Limb (tissue), 2 donors: ENCODE data around the gene FLRT3.

Experiments
- DNase-seq, 2 donors: peaks; one replicate each; pipeline ENCODE4 v3.0.0-alpha.2; 2016; ENCODE audit errors: extremely low spot score in 2 of 2

Gene FLRT3

DNA sequence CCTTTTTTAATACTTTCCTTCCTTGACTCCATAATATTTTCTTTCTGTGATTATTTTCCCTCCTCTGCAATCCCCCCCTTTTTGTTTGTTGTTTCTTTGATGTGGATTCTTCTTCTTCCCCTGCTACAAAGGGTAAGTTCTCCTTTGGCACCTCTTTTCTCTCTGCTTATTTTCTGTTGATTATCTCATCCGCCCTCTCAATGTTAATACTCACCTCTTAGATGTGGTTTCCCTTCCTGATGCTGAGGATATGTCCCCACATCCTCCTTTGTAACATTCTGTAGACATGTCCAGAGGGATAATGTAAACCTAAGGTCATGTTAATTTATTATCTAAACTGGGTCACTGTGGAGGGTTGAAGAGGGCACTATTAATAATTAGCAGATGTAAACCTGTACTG lies 17.7 kb downstream of the FLRT3 start:
- DNase-seq: no peak

DNA sequence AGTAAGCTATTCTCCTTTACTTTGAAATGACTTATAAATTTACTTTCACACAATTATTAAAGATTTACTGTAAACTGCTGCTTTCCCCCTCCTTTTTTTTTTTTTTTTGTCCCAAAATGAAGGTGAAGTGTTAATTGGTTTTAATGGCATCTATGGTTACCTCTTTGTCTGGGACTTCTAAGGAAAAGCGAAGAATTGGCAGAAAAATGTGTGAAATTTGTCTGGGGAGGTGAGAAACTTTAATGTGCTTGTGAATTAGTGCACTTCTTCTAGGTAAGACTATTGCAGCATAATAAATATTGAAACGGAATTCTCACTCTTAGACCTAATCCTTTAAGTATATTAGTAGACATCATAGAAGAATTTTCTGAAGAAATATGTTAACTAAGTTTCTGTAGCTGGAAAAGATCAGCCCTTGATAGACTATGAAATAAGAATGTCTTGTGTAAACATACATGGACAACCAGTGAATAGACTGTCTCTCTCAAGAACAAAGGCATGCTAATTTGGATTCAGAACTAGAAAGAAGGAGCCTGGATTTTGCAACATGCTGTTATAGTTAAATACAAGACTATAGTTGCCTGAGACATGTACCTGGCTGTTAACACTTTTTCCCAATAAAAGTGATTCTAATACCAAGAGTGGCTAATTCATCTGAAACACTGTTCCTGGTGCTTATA lies 23.9 kb downstream of the FLRT3 start:
- no peak for DNase-seq

DNA sequence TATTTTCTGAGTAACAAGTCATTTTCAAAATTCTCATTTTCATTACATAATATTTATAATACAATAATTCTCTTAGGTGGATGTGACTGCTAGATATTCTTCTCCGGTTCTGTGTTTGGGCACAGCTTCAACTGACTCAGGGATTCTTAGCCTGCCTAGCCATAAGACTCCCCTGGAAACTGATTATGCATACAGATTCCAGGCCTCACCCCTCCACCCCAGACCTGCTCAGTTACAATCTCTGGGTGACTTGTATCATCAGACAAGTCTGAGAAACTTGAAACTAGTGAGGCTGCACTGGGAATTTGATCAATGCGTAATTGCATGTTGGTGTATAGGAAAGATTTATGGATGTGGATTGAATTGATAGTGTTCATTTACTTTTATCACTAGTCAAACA lies 25.4 kb downstream of the FLRT3 start:
- no peak for DNase-seq

DNA sequence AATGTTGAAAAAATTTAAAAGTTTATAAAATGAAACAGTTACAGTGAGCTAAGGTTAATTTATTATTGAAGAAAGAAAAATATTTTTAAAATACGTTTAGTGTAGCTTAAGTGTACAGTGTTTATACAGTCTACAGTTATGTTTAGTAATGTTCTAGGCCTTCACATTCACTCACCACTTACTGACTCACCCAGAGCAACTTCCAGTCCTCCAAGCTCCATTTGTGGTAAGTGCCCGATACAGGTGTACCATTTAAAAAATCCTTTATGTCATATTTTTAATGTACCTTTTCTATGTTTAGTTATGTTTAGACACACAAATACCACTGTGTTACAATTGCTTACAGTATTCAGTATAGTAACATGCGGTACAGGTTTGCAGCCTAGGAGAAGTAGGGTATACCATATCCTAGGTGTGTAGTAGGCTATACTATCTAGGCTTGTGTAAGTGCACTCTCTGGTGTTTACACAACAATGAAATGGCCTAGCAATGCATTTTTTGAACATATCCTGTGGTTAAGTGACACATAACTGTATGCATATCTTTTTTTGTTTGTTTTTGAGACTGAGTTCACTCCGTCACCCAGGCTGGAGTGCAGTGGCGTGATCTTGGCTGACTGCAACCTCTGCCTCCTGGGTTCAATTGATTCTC lies 26.3 kb downstream of the FLRT3 start:
- DNase-seq: no peak

DNA sequence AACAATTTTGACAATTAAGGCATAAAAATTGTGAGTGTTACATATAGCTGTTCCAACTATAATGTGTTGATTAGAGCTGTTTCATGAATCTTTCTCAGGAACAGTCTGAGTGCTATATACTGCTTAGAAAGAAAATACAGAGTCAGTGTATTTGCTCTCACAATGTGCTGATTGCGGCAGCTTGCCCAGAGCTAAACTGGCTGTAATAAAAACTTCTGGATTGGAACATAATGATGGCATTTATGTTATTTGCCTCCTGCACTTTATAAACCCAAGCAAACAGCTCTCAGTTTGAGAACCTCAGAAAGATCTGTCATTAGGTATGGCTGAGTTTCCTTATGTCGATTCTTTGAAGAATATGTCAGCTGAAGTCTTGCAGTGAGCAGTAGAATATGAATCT lies 29.5 kb downstream of the FLRT3 start:
- DNase-seq: no peak

DNA sequence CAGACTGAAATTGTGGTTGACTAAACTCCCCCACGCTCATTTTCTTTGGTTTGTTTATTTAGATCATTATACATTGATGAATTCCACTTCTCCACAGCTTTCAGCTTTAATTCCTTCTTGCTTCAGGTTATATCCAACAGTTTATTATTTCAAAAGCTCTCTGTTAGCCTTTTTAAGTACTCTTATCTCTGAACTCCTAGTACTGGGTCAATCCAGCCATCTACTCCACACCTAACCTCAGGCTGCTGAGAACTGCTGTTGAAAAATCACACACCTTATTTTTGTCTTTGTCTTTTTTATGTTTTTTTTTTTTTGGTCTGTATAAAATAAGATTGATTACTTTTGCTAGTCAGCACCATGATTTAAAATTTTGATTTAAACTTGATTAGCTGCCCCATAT lies 32.9 kb downstream of the FLRT3 start:
- DNase-seq: no peak

DNA sequence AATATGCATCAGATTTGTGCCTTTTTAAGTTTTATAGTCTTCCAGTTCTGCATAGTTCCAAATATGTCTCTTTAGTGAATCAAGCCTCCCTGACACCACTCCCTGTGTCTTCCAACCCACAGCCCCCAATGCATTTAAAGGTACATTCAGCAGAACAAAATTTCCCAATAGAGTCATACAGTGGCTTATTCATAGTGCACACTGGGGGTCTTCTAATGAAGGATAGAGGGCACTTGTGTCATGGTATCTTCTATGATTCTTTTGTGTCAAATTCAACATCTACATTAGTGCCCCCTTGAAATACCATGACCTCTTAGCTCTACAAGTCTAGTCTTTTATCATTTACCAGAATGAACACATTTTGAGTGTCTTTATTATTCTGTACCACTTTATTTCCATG lies 33.8 kb downstream of the FLRT3 start:
- no peak for DNase-seq

DNA sequence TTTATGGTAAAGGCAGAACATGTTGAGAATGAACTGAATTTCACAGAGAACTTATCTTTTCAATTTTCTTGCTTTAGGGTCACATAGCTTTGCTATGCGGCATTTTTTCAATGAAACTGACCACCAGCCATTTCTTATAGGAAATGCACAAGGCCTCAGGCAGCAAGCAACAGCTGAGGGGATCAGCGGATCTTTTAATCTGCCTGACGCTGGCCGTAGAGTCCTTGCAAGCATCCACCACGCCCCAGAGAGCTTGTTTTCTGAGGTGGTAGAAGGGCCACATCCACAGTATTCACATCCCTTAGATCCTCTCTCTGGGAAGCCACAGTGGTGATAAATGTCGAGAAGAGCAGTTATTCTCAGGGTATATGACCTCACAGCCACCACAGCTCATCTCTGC lies 34.3 kb downstream of the FLRT3 start:
- no peak for DNase-seq

DNA sequence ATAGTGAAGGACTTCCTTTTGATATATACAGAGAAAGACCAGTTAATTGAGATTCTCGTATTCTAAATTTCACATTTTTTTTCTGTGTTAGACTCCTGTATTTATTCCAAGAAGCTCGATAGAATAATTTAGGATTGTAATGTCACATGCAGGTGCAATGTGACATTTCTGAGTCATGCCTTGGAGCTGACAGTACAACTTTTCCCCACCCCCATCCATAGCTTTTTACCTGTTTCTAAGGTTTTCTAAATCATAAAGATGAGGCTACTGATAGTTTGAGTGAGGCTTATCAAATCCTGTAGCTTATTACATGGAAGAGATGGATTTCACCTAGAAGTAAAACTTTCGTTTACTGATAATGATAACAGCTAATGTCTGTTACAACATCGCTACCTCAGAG lies 37.6 kb downstream of the FLRT3 start:
- DNase-seq: no peak

DNA sequence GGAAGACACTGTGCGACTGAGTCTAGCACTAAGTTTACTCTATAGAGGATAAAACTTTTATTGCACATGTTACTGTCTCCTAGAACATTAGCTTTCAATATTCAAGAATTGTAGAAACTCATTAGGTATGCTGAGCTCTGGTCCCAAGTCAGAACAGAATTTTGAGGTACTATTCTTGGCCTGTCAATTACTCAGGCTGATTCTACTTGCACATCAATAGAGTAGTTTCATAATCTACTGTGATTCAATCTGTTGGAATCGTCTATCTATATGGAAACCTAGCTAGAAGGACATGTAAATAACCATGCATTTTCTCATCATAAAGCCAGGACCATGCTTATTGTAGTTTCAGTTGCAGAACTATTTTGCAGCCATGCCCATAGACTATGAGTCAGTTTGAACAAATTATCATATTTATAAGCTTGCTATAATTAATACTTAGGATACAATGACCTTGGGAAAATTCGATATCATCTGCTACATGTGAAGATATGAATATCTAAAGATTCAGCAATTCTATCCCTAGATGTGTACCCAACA lies 41.6 kb downstream of the FLRT3 start:
- no peak for DNase-seq

DNA sequence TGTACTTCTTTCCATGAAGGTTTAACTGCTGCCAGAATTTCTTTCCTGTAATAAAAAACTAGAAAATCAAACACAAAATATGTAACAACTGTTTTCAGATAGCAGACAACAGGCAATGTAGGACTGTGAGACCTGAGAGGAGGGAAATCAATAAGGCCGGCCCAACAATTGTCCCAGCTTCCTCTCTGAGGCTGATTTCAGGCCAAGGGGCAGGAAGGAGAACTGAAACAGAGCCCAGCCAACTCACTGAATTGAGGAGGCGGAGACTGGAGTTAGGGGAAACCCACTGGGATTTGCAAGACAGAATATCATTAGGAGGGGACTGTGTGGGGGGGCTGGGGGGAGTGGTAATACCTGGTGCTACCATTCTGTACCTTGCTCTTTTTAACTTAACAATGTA lies 42.2 kb downstream of the FLRT3 start:
- DNase-seq: no peak

DNA sequence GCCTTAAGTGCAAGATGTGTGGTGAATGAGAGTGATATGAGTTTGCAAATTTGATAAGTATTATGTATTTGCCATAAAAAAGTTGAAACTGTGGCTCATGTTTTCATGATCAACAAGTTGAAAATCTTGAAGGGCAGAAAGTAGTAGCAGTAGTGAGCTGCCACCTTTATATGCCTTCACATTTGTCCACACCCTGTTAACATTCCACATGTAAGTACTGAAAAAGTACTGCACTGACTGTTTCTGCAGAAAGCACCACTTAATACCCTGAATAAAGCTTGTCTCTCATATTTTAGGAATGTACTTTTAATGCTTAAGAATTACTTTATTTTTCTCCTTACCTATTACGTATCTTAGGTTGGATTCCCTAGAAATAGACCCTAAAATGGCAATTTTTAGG lies 45.9 kb downstream of the FLRT3 start:
- no peak for DNase-seq

DNA sequence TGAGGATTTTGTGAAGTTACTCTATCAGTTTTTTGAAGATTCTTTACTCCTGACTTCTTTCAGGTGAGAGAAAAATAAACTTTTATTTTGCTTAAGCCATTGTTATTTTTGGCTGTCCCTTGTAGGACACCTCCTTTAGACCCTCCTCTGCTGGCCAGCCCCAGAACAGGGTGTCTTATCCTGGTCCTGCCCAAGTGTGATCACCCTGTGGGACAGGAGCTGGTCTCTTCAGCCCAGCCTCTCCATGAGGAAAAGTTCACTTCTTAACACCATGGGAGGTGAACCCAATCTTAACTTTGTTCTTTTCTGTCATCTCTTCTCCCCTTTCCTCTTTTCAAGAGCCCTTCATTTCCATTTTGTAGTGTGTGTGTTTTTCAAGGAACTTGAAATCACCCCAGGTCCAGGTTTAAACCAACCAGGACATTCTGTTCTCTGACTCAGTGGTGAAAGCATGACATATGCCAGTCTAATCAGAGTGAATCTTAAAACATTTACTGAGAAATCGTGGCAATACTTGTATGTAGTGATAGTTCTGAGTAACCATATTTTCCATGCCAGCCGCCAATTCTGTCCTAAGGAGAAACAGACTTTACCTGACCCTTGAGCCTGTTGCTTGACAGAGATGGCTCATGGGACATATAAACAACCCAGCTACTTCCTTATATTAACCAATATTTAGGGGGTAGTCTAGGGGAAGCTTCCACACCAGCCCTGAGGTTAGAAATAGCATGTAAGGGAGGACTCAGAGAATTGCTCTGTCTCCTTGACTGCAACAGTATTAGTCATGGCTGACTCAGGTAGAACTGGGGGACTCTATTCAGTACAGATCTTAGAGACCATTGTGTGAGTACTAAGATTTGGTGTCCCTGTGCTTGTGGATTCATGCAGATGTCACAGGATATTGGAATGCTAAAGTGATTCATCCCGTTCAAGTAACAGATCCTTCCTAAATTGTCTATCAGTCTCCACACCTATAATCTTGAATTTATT lies 48.8 kb downstream of the FLRT3 start:
- DNase-seq: no peak

DNA sequence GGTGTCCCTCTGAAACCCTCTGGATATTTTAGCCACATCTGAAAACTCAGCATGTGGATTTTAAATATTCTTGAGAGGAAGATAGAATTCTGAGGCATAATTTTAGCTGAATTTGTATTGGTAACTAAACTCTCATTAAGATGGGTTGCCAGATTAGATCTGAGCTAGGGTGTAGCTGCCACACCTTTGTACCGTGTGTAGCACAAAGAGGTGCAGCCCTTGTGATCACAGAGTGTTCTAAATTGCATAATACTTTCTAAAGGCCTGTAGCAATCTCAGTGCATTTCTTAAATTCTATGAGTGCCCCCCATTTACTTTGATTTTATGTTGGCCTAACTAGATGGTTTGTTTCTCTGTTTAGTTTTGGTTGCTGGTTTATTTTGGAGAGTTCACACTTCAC lies 53.0 kb downstream of the FLRT3 start:
- no peak for DNase-seq

DNA sequence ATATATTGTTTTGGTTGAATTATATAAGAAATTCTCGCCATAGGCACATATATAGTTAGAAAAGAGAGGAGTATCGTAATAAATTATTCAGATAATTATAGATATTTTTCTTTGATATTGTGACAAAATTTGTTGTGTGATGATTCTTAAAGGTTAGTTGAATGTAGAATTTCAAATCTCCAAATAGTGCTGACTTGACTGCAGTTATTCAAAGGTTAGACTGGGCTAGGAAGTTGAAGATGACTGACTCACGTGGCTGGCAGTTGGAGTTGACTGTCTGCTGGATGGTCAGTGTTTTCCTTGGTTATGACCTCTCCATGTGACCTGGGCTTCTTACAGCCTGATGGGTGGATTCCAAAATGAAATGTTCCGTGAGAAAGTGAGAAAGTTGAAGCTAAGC lies 55.3 kb downstream of the FLRT3 start:
- DNase-seq: no peak
